ELR (cell line): ENCODE results near the gene ZNF618.
A peak's percentile ranks its signal among the peaks of the same experiment; 100 is the strongest.

Experiments
- DNase-seq: peaks from one replicate; pipeline ENCODE4 v3.0.0-alpha.2; 2015; ENCODE audit warnings: low read depth

The ZNF618 gene

GRCh38 chr9:113957351-113957750 is 81.2 kb downstream of the ZNF618 start:
- peak; percentile 41 for DNase-seq

- peak; percentile 95 for DNase-seq
Observed at GRCh38 chr9:113957821-113958341, 81.8 kb downstream of the ZNF618 start.

DNA sequence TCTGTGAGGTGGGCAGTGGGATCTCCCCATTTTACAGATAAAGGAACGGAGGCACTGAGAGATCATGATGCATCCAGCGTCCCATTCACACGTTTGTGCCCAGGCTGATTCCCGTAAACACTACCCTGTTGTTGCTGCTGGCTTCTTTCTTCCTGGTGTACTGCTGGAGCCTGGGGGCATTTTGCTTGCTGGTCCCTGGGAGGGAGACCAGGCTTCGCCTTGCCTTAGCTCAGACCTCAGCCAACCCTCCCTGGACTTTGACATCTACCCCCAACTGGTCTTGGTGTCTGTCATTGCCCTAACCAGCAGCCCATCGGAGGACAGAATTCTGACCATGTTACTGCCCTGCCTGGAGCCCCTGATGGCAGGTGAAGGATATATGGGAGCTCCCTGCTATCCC is 82.4 kb downstream of the ZNF618 start:
- DNase-seq: no peak

DNA sequence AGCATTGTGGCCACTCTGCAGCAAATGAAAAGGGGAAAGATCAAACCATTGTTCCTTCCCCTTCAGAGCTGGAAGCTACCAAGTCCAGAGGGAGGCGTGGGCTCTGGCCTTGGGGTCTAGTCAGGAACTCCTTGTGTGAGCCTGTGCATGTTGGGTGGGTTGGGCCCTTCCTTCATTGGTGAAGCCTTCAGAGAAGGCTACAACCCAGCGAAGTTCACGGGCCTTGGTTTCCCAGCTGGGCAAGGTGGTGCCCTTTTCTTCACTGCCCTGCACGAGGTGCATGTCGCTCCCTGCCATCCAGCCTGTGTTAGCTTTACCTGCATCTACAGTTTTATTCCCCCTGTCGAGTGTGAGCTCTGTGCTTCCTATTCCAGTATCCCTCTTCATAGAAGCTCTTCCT is 84.7 kb downstream of the ZNF618 start:
- no peak for DNase-seq

DNA sequence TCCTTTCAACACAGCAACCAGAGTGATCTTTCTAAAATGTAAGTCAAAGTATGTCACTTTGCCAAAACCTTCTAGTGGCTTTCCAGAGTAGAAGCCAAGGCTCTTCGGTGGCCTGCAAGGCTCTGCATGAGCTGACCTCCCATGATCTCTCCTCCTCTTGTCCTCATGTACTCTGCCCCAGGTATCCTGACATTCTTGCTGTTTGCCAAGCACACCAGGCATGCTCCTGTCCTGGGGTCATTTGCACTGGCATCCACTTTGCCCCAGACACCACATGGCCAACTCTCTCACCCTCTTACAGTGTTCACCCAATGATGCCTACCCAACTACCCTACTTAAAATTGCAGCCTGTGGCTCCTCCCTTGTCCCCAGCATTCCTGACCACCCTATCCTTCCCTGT is 86.3 kb downstream of the ZNF618 start:
- no peak for DNase-seq

GRCh38 chr9:113963017-113963620 is 87.0 kb downstream of the ZNF618 start:
- peak; percentile 73 for DNase-seq

DNA sequence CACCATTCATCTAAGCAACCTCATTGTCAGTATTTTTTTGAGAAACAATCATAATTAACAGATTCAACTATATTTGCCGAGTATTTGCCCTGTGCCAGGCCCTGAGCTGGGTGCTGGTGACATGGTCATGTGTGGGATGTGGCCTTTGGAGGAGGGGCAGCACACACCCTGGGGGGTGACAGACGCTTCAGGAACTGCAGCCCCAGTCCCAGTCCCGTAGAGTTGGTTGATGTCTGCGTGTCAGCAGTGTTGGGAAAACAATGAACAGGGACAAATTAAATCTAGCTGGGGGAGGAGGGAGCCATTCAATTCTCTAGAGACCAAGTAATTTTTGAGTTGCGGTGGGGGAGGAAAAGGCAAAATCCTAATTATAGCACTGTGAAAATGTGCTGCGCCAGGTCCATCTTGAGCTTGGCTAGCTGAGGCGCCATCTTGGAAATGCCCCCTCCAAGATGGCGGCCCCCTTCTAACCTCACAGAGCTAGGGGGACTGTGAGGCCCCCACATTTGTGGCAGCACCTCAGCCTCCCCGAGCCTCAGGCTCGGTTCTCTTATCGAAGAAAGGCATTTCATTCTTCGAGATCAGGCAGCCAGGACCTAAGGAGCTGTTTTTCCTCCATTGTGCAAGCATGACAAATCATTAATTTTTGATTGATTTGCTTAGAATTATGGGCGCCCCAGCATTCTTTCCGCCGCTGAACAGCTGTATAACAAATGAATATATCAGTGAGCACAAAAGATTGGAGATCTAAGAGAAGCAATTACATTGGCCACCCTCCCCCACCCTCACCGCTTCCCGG is 87.8 kb downstream of the ZNF618 start:
- no peak for DNase-seq

DNA sequence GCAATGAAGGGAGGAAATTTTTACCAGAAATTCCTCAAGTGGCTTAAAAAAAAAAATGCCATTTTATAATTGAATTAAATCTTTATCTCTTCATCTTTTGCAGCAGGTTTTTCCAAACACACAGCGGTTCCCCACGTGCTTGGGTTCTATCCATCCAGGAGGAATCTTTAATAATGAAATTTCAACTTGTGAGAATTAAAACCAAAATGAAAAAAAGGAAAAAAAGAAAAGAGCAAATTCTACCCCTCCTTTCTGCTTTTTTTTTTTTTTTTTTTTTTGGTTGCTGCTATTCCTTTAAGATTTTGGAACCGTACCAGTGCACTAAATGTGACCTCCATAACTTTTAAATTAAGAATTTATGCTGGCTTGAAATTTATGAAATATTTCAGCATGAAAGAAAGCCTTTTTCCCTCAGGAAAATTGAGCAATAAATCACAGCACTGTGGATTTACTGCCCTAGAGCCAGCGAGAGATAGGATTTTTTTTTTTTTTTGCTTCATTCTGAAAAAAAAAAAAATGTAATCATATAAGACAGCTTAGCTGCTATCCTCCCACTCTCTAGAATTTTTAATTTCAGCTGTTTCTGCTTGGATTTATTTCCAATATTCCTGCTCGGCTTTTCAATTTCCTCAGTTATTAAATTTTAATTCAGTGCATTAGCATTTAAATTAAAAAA is 88.5 kb downstream of the ZNF618 start:
- DNase-seq: no peak

DNA sequence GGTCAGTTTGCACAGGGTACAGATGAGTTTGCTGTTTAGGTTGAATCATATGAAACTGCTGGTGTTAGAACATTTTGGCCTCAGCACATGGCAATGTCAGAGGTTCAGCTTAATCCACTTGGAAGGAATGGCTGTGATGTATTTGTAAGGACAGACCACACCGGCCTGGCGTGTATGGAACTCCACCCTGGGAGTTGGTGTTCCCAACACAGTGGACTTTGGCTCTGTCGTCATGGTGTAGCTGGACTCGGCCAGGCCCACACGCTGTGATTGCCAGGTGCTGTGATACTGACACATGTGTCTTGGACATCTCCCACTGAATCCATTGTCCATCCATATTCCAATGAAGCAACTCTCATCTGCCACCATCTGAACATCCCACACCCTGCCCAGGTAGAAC is 90.3 kb downstream of the ZNF618 start:
- DNase-seq: no peak

GRCh38 chr9:113967380-113967779 is 91.3 kb downstream of the ZNF618 start:
- no peak for DNase-seq

- DNase-seq: no peak
Observed at GRCh38 chr9:113969343-113969742, 93.2 kb downstream of the ZNF618 start.

DNA sequence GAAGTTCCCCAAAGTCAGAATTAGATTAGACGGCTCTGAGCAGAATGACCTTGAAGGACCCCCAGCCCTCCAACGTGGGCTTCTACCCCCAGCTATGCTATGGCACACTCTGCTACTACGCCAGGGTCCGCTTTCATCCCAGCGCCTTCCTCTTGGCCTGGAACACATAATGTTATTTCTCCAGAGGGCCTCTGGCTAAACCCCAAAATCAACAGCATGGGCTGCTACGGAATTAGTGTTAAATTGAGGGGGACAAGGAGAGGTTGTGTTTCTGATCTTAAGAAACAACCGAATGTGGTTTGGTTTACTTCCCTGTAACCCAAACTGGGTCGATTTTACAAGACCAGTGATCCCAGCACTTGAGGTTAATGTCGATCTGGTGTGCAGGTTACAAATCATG is 97.1 kb downstream of the ZNF618 start:
- no peak for DNase-seq

- peak; percentile 17 for DNase-seq
Observed at GRCh38 chr9:113973963-113974413, 97.9 kb downstream of the ZNF618 start.

- DNase-seq: no peak
Observed at GRCh38 chr9:113976915-113977314, 100.8 kb downstream of the ZNF618 start.

- DNase-seq: no peak
Observed at GRCh38 chr9:113978725-113979342, 102.7 kb downstream of the ZNF618 start.

DNA sequence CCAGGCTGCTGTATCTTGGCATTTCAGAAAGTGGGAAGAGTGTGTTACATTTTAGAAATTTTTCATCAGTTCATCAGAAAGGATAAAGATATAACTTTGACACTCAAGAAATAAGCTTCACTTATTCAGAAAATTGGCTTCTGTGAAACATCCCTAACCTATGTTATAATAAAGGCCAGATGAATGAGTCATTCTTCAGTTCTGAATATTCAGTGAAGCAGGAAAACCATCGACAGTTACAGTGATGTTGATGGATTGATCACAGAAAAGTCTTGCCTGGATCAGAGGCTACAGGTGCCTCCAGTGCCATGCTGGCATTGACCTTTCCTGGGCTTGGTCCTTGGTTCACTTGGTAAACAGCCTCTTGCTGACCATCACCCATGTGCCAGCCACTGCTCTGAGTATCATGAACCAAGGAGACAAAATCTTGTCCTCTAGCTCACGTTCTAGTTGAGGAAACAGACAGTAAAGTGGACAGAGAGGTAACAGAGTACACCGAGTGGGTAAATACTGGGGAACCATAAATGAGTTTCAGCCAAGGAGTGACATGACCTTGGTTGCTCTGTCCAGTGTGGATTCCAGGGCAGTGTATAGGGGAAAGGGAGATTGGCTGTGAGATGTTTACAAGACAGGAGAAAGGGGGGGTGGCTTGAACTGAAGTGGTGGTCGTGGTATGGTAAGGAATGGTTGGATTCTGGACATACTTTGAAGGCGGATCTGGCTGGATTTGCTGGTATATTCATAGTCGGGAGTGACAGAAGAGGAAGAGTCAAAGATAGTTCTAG is 103.4 kb downstream of the ZNF618 start:
- DNase-seq: peak; percentile 42

- DNase-seq: no peak
Observed at GRCh38 chr9:113984639-113985380, 108.7 kb downstream of the ZNF618 start.

DNA sequence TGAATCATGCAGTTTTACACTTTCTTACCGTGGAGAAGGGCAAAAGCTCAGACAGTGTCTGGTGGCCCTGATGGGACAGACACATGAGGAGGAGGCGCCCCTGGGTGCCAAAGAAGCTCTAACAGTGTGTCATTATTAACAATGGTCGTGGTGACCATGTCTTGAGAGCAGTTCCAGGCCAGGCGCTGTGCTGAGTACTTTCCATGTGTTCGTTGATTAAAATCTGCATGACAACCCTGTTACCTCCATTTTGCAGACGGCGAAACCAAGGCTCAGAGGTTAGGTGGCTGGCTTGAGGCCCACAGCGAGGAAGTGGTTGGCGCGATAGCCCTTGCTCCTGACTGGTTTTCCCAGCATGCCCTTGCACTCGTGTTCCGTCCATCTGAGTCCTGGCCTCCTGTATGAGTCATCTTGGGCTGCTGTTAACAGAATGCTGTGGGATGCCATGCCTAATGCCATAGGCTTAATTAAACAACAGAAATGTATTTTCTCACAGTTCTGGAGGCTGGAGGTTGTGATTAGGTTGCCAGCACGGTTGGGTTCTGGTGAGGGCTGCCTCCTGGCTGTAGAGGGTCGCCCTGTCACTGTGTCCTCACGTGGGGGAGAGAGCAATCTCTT is 110.0 kb downstream of the ZNF618 start:
- DNase-seq: peak; percentile 47

DNA sequence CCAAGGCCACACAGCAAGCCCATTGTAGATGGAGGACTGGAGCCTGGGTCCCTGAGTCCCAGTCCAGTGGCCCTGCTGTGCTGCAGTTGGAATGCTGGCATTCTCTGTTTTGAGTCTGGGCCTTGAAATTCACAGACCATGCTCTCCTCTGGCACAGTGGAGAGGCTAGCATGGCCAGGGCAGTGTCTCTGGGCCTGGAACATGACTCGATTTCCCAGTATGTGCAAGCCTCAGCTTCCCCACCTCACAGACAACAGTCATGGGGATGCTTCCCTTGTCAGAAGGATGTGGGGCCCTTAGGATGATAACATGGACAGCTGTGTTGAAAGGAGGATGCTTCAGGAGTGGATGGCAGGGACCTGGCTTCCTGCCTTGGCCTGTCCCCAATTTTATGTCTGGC is 110.8 kb downstream of the ZNF618 start:
- DNase-seq: no peak

DNA sequence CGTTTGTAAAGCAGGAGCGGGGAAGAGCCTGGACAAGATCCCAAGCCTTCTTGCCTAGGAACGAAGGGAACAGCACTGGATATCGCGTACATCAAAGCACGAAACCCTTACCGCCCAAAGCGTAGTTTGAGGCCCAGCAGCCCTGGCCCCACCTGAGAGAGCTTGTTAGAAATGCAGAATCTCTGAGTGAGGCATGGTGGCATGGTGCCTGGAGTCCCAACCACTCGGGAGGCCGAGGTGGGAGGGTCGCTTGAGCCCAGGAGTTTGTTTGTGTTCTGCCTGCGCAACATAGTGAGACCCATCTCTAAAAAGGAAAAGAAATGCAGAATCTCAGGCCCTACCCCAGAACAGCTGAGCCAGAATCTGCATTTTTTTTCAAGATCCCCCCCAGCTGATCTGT is 111.4 kb downstream of the ZNF618 start:
- DNase-seq: no peak
